HG02678 (cell line): Measurements from ENCODE around the gene PPIG.
"Not testable (repeated sequence)": the region's sequence is repeated elsewhere in the genome, so short reads cannot be mapped to it uniquely, and the experiment has no call there.

Experiments used
- ATAC-seq: cut with Tn5 transposase; IDR thresholded peaks from one replicate; pipeline ENCODE4 v1.9.1; 2021; ENCODE audit warnings: mild to moderate bottlenecking, moderate library complexity; ENCODE audit not compliant: unreplicated experiment

PPIG gene

GRCh38 chr2:169584005-169584877, at the start of gene PPIG:
Gene PPIG, plus strand, starts transcription at chr2:169584351. Its CDS starts 19,691 bp downstream, at chr2:169604042.
- ATAC-seq: peak; percentile 91

- ATAC-seq: not testable (repeated sequence)
Observed at GRCh38 chr2:169539460-169539859, 44.7 kb upstream of the PPIG start.

GRCh38 chr2:169540146-169540545, 44.0 kb upstream of the PPIG start:
- no peak for ATAC-seq

GRCh38 chr2:169542433-169542832, 41.7 kb upstream of the PPIG start:
- ATAC-seq: no peak

GRCh38 chr2:169546756-169547155, 37.4 kb upstream of the PPIG start:
- ATAC-seq: no peak

GRCh38 chr2:169561364-169561763, 22.8 kb upstream of the PPIG start:
- ATAC-seq: no peak

GRCh38 chr2:169562084-169562483, 22.1 kb upstream of the PPIG start:
- ATAC-seq: not testable (repeated sequence)

GRCh38 chr2:169562519-169562918, 21.6 kb upstream of the PPIG start:
- no peak for ATAC-seq

- no peak for ATAC-seq
Observed at GRCh38 chr2:169565686-169566085, 18.5 kb upstream of the PPIG start.

GRCh38 chr2:169569948-169570347, 14.2 kb upstream of the PPIG start:
- no peak for ATAC-seq

GRCh38 chr2:169570752-169571151, 13.4 kb upstream of the PPIG start:
- not testable (repeated sequence) for ATAC-seq

- no peak for ATAC-seq
Observed at GRCh38 chr2:169571571-169571970, 12.6 kb upstream of the PPIG start.

- ATAC-seq: no peak
Observed at GRCh38 chr2:169572189-169572588, 12.0 kb upstream of the PPIG start.

GRCh38 chr2:169572821-169573159, 11.4 kb upstream of the PPIG start:
- ATAC-seq: no peak

- ATAC-seq: peak; percentile 99
Observed at GRCh38 chr2:169573160-169573973, 10.8 kb upstream of the PPIG start, which contains the start of gene FASTKD1. Gene FASTKD1, minus strand, starts transcription at chr2:169573865. Its CDS starts 1,836 bp downstream, at chr2:169572029.

- ATAC-seq: no peak
Observed at GRCh38 chr2:169573974-169574299, 10.2 kb upstream of the PPIG start.

GRCh38 chr2:169574539-169574938, 9.6 kb upstream of the PPIG start:
- ATAC-seq: not testable (repeated sequence)

GRCh38 chr2:169575264-169575663, 8.9 kb upstream of the PPIG start:
- not testable (repeated sequence) for ATAC-seq

GRCh38 chr2:169579044-169579443, 5.1 kb upstream of the PPIG start:
- no peak for ATAC-seq

GRCh38 chr2:169582552-169583266, 1.4 kb upstream of the PPIG start:
- ATAC-seq: not testable (repeated sequence)

GRCh38 chr2:169583518-169583917, 633 bp upstream of the PPIG start:
- no peak for ATAC-seq
